K562 (cell line): ENCODE data around the gene ERCC2. TPM values are rescaled to one million over a fixed set of nuclear protein-coding genes. Genes with fewer than 3 reads are reported as not detected.

Experiments used
- ATAC-seq: fragments of 200-7000 bp; cut with Tn5 transposase; 3 replicates; pipeline ENCODE4 v1.9.1; 2020; ENCODE audit warnings: moderate library complexity
- BruUV-seq: library from RNA; stranded (reverse); fragments of 400-500 nt; replicated peaks from 2 replicates; lab custom pipeline; 2021; lab: Mats Ljungman, UMichigan
- CTCF ChIA-PET: fragments of 300-600 bp; formaldehyde crosslinking; extraction: SDS; loops from one replicate; lab custom pipeline; 2021; ENCODE audit warnings: low intra/inter-chr PET ratio; lab: Yijun Ruan, JAX
- POLR2A ChIA-PET: fragments of 300-600, 350-650 bp; sonication (Branson Sonifier 250); formaldehyde crosslinking; extraction: SDS; loops from one replicate; lab custom pipeline; 2021; ENCODE audit warnings: antibody characterized with exemption, inconsistent platforms; lab: Yijun Ruan, JAX
- DNase-seq, 4 experiments: peaks; one replicate each; pipeline versions ENCODE4 v3.0.0 to v3.0.0-alpha.2; 2011 to 2018; ENCODE audit warnings: low spot score in 3 of 4, mixed read lengths in 3 of 4; ENCODE audit errors: extremely low read depth in 1 of 4
- FAIRE-seq: peaks from 2 replicates; lab custom pipeline; 2011; peaks lifted over from hg19 to GRCh38; lab: Jason Lieb, UNC
- H2AFZ ChIP-seq: 2 replicates; pipeline ENCODE4 v1.6.0; 2011; ENCODE audit warnings: low read depth, low read length, control low read depth, inconsistent platforms
- H3K27ac ChIP-seq: fragments of 200-600 bp; 3 replicates; pipeline ENCODE4 v1.8.0; 2011; ENCODE audit warnings: low read depth, mild to moderate bottlenecking, control low read depth, inconsistent platforms, low read length, moderate library complexity, mixed read lengths; ENCODE audit errors: extremely low read depth
- H3K27me3 ChIP-seq, 2 experiments: fragments of 300-600 bp in 1 of 2; 2 replicates in 1 of 2; 3 replicates in 1 of 2; pipeline versions ENCODE4 v1.6.0 to v1.8.0; 2011; ENCODE audit warnings: inconsistent platforms in 2 of 2, low read length in 2 of 2, mild to moderate bottlenecking in 1 of 2, mixed read lengths in 1 of 2, moderate library complexity in 1 of 2; ENCODE audit not compliant: control insufficient read depth in 2 of 2, insufficient read depth in 2 of 2
- H3K36me3 ChIP-seq: fragments of 300-600 bp; 3 replicates; pipeline ENCODE4 v1.8.0; 2011; ENCODE audit warnings: mild to moderate bottlenecking, low read length, inconsistent platforms; ENCODE audit not compliant: control insufficient read depth, insufficient read depth
- H3K4me1 ChIP-seq, 2 experiments: fragments of 200-600 bp in 1 of 2; replicated peaks in 1 of 2; 2 replicates in 1 of 2; 3 replicates in 1 of 2; pipeline versions ENCODE4 v1.5.1 to v1.8.0; 2011; ENCODE audit warnings: inconsistent platforms in 2 of 2, low read length in 2 of 2, mild to moderate bottlenecking in 1 of 2, mixed read lengths in 1 of 2, moderate library complexity in 1 of 2; ENCODE audit not compliant: control insufficient read depth in 2 of 2, insufficient read depth in 2 of 2
- H3K4me2 ChIP-seq: 2 replicates; pipeline ENCODE4 v1.6.1; 2011; ENCODE audit warnings: low read length, control low read depth, inconsistent platforms, mixed read lengths; ENCODE audit not compliant: insufficient read depth
- H3K4me3 ChIP-seq: fragments of 200-600 bp; sonication (generic), shearing (Covaris generic); 2 replicates; pipeline ENCODE4 v1.5.1; 2016; ENCODE audit warnings: control low read depth, inconsistent platforms
- H3K79me2 ChIP-seq: fragments of 200-600 bp; 3 replicates; pipeline ENCODE4 v1.8.0; 2011; ENCODE audit warnings: low read length, inconsistent platforms; ENCODE audit not compliant: control insufficient read depth, insufficient read depth
- H3K9ac ChIP-seq, 2 experiments: 2 replicates each; pipeline versions ENCODE4 v1.6.0 to v1.6.1; 2011; ENCODE audit warnings: low read depth in 2 of 2, low read length in 2 of 2, control low read depth in 1 of 2, inconsistent platforms in 1 of 2, mild to moderate bottlenecking in 1 of 2, mixed read lengths in 1 of 2; ENCODE audit not compliant: insufficient read depth in 1 of 2
- H3K9me1 ChIP-seq: one replicate; pipeline ENCODE4 v1.6.0; 2011; ENCODE audit warnings: inconsistent platforms, mild to moderate bottlenecking, low read length, moderate library complexity; ENCODE audit not compliant: control insufficient read depth, insufficient read depth
- H3K9me3 ChIP-seq: replicated peaks from 2 replicates; pipeline ENCODE4 v1.5.1; 2011; ENCODE audit warnings: low read depth, low read length, inconsistent platforms; ENCODE audit not compliant: control insufficient read depth, insufficient read depth
- H4K20me1 ChIP-seq: replicated peaks from 2 replicates; pipeline ENCODE4 v1.6.1; 2011; ENCODE audit warnings: low read length, inconsistent platforms, mixed read lengths; ENCODE audit not compliant: control insufficient read depth, insufficient read depth
- ZBTB33 ChIP-seq: sonication (generic); formaldehyde crosslinking; IDR thresholded peaks from 2 replicates; pipeline ENCODE4 v1.8.1; 2023; ENCODE audit warnings: mild to moderate bottlenecking, missing genetic modification reagents
- ZNF449 ChIP-seq: fragments of 250-450 bp; sonication (Bioruptor Pico); IDR thresholded peaks from 2 replicates; pipeline ENCODE4 v1.8.0; 2022; ENCODE audit warnings: moderate library complexity, mild to moderate bottlenecking, inconsistent platforms
- WGBS: fragments of 100-300 bp; shearing (Covaris generic); methylation state at CpG from one replicate; pipeline ENCODE4 v1.1.6; 2016; ENCODE audit warnings: low coverage, mixed read lengths; ENCODE audit not compliant: insufficient coverage; ENCODE audit errors: missing lambda C conversion rate; 5-methylcytosine and 5-hydroxymethylcytosine counted together
- in situ Hi-C: fragments of 300-500 bp; cut with MboI; formaldehyde crosslinking; loops from 4 replicates; pipeline ENCODE4 v1.15.0; 2018; ENCODE audit warnings: inconsistent platforms, mixed read lengths
- intact Hi-C: fragments of 100-400 bp; cut with micrococcal nuclease; formaldehyde crosslinking; loops from 2 replicates; pipeline ENCODE4 v1.14.2; 2022
- polyA plus RNA-seq, 8 experiments: library from polyadenylated mRNA; depleted of rRNA in 4 of 8; stranded (reverse) in 5 of 8; unstranded in 3 of 8; fragments of >200 nt; fragmentation: Nextera tagmentation in 2 of 8; fragmentation: Illumina TruSeq in 1 of 8; extraction: Ambion mirVana in 2 of 8; extraction: Trizol in 1 of 8; gene quantifications; 2 replicates each; pipeline versions ENCODE4 v1.2.1 to v1.2.3, GENCODE V29; 2011 to 2014; ENCODE audit warnings: inconsistent platforms in 1 of 8, missing spikeins in 1 of 8
- total RNA-seq, 7 experiments: library from RNA; depleted of rRNA in 6 of 7; stranded (reverse); fragments of >200 nt in 6 of 7; fragmentation: Illumina TruSeq in 2 of 7; extraction: Trizol in 2 of 7; gene quantifications; 2 replicates each; pipeline versions ENCODE4 v1.2.1 to v1.2.3, GENCODE V29; 2011 to 2021; ENCODE audit warnings: low replicate concordance in 1 of 7

ERCC2 gene
- total and polyA plus RNA-seq, 9 of the 15 experiments (the other 6 are each of a cell fraction or from before 2014, with no cell fraction given) = 2.2 to 55.9 (median 23.4) TPM

GRCh38 chr19:45395821-45396617, 25.6 kb upstream of the ERCC2 start:
- no TSS peak for BruUV-seq
- Histone ChIP-seq H2AFZ (no peak overlapping the region), H3K4me1 (peaks cover 0 to 36% of the 10 kb centered on the region in 2 experiments; a peak in 3 of 5 replicates), H3K27me3 (no peaks in the 10 kb centered on the region), H3K9me3 (no peaks in the 10 kb centered on the region), H3K4me2 (no peak overlapping the region), H3K9me1 (no peaks in the 10 kb centered on the region), H3K9ac (no peak overlapping the region), H3K36me3 (0 out of 3 replicates have a peak, but pooled peaks cover 2% of the 10 kb centered on the region), H4K20me1 (no peaks in the 10 kb centered on the region), H3K27ac (no peak overlapping the region), H3K79me2 (no peaks in the 10 kb centered on the region; the same call in 2 of the 3 replicates), H3K4me3 (no peak overlapping the region)
- POLR2A ChIA-PET = interaction anchor here (0.6 to 1.3 kb wide), 3 partner anchors 10 to 224 kb away, joined by 3 to 4 read pairs (median 3); no protein-coding TSS in a partner anchor
- 94% methylated on average over 40 of the region's 59 CpGs for WGBS
- FAIRE-seq (no peak), DNase-seq (peak in 1 of 4 experiments; percentile 3), ATAC-seq (no peak)
- no peak for TF ChIP-seq ZNF449
- TF ChIP-seq ZBTB33 (CRISPR knock-in tag) = peak; percentile 49; the same call in 1 of the 2 replicates
- CTCF ChIA-PET = no interaction called here
- intact Hi-C loops = no loop called here
- in situ Hi-C loops = no loop called here
